ENCODE measurements around the gene ALG10. TPM values are rescaled to one million over a fixed set of nuclear protein-coding genes. Genes with fewer than 3 reads are reported as not detected.
"Not testable (repeated sequence)": the region's sequence is repeated elsewhere in the genome, so short reads cannot be mapped to it uniquely, and the experiment has no call there.

ALG10 gene
- total and polyA plus RNA-seq, 3 donors from 2014 or later: 9.4 to 17.7 (median 17.7) TPM

DNA sequence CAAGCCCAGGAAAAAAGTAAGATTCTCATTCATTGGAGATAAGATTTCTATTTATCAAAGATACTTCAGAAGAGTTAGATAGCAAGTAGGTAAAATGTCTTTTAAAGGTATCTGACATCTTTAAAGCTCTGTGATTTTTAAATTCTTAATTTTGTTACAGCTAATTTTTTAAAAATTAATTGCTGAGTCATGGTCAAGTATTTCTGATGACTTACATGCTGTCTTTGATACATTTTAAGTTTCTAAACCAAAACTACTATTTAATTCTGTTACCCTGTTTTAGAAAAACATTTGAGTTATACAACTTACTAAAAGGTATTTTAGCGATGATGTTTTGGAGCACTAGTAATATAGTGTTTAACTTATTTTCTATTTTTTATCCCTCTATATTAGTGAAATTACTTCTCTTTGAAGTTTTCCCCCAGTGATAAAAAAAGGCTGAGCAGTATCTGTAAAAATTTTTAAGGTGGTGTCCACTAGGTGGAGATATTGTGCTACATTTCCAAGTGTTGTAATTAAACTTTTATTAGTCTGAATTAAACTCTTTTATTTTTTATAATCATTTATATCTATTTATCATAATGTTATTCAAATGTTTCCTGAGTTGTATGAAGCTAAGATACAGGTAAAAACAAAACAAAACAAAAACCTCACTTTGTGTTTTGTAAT lies 11.5 kb downstream of the ALG10 start:
- TF ChIP-seq POLR2A (IDR thresholded peaks at IDR 0.05): no peak
- TF ChIP-seq, protein P1, sequence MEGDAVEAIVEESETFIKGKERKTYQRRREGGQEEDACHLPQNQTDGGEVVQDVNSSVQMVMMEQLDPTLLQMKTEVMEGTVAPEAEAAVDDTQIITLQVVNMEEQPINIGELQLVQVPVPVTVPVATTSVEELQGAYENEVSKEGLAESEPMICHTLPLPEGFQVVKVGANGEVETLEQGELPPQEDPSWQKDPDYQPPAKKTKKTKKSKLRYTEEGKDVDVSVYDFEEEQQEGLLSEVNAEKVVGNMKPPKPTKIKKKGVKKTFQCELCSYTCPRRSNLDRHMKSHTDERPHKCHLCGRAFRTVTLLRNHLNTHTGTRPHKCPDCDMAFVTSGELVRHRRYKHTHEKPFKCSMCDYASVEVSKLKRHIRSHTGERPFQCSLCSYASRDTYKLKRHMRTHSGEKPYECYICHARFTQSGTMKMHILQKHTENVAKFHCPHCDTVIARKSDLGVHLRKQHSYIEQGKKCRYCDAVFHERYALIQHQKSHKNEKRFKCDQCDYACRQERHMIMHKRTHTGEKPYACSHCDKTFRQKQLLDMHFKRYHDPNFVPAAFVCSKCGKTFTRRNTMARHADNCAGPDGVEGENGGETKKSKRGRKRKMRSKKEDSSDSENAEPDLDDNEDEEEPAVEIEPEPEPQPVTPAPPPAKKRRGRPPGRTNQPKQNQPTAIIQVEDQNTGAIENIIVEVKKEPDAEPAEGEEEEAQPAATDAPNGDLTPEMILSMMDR (IDR thresholded peaks at IDR 0.05): peak in 2 of 3 experiments; percentile 11 to 60
- intact Hi-C loops (cut with DNase I; ENCODE audit: low total_unique reads): no loop called here
- no peak for DNase-seq
- H3K27ac ChIP-seq: no peak overlapping the region
- no peaks in the 10 kb centered on the region for H3K36me3 ChIP-seq (ENCODE audit: low read depth, missing control alignments)
- no peaks in the 10 kb centered on the region for H3K27me3 ChIP-seq
- H3K4me1 ChIP-seq: no peaks in the 10 kb centered on the region
- no peaks in the 10 kb centered on the region for H3K9me3 ChIP-seq
- no peak overlapping the region for H3K4me3 ChIP-seq
- WGBS, 2 donors: 42 to 43% methylated on average over 1 of the region's 1 CpG

GRCh38 chr12:34038357-34038756 lies 16.1 kb downstream of the ALG10 start:
- H3K9me3 ChIP-seq; H3K27ac ChIP-seq; DNase-seq; H3K4me3 ChIP-seq; H3K4me1 ChIP-seq; H3K36me3 ChIP-seq (ENCODE audit: low read depth, missing control alignments); H3K27me3 ChIP-seq; intact Hi-C loops (cut with DNase I; ENCODE audit: low total_unique reads): not testable (repeated sequence)
- 61 to 64% methylated on average over 3 of the region's 3 CpGs for WGBS, 2 donors

DNA sequence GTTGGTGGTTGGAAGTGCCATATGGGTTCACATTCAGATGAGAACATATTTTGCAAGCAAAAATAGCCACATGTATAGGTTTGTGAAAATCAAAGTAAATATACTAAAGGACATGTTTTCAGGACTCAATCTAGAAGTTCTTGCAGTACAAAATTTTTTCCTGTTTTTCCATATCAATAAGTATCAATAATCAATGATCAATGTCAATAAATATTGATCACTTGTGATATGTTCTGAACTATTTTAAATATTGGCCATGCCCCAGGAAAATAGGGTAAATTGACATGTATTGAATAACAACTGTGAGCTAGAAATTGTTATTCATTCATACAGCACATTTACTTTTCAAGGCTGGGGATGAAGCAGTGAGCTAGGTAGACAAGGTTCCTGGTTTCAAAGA lies 24.3 kb downstream of the ALG10 start:
- intact Hi-C loops (cut with DNase I; ENCODE audit: low total_unique reads): no loop called here
- Histone ChIP-seq H3K9me3 (no peaks in the 10 kb centered on the region), H3K4me3 (no peak overlapping the region), H3K27ac (no peak overlapping the region), H3K27me3 (no peaks in the 10 kb centered on the region), H3K4me1 (no peaks in the 10 kb centered on the region), H3K36me3 (ENCODE audit: low read depth, missing control alignments) (no peaks in the 10 kb centered on the region)
- TF ChIP-seq POLR2A (IDR thresholded peaks at IDR 0.05): no peak
- TF ChIP-seq, protein P1 (IDR thresholded peaks at IDR 0.05): no peak
- DNase-seq: no peak

GRCh38 chr12:34047855-34048254 lies 25.6 kb downstream of the ALG10 start:
- 73% methylated on average over 2 of the region's 2 CpGs; no CpG with 5 or more reads in 1 of the 2 donors for WGBS, 2 donors
- H3K27ac ChIP-seq; DNase-seq; H3K27me3 ChIP-seq; H3K4me1 ChIP-seq; H3K9me3 ChIP-seq; H3K4me3 ChIP-seq; intact Hi-C loops (cut with DNase I; ENCODE audit: low total_unique reads); H3K36me3 ChIP-seq (ENCODE audit: low read depth, missing control alignments): not testable (repeated sequence)

DNA sequence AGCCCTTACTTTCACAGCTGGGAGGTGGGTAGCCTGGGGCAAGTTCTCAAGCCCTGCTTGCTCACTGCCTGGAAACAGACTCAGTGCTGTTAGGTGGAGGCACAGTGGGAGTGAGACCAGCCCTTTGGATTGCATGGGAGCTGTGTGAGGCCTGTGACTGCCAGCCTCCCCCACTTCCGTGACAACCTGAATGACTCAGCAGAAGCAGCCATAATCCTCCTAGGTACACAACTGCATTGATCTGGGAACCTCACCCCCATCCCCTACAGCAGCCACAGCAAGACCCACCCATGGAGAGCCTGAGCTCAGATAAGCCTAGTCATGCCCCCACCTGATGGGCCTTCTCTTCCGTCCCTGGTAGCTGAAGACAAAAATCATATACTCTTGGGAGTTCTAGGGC lies 26.4 kb downstream of the ALG10 start:
- no peak overlapping the region for H3K27ac ChIP-seq
- no peaks in the 10 kb centered on the region for H3K9me3 ChIP-seq
- no peaks in the 10 kb centered on the region for H3K36me3 ChIP-seq (ENCODE audit: low read depth, missing control alignments)
- no peak for DNase-seq
- TF ChIP-seq, protein P1 (IDR thresholded peaks at IDR 0.05): no peak
- no peak for TF ChIP-seq POLR2A (IDR thresholded peaks at IDR 0.05)
- no peaks in the 10 kb centered on the region for H3K27me3 ChIP-seq
- WGBS, 2 donors: 97 to 100% methylated on average over 1 to 2 of the region's 2 CpGs
- no peaks in the 10 kb centered on the region for H3K4me1 ChIP-seq
- no peak overlapping the region for H3K4me3 ChIP-seq
- intact Hi-C loops (cut with DNase I; ENCODE audit: low total_unique reads): no loop called here

DNA sequence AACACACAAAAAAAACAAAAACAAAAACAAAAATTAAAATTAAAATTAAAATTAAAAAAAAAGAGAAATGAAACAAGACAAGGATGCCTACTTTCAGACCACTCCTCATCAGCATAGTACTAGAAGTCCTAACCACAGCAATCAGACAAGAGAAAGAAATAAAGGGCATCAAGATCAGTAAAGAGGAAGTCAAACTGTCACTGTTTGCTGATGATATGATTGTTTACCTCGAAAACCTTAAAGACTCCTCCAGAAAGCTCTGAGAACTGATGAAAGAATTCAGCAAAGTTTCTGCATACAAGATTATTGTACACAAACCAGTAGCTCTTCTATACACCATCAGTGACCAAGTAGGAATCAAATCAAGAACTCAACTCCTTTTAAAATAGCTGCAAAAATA lies 29.2 kb downstream of the ALG10 start:
- DNase-seq: no peak
- no peak for TF ChIP-seq POLR2A (IDR thresholded peaks at IDR 0.05)
- intact Hi-C loops (cut with DNase I; ENCODE audit: low total_unique reads): no loop called here
- Histone ChIP-seq H3K27ac (no peak overlapping the region), H3K36me3 (ENCODE audit: low read depth, missing control alignments) (no peaks in the 10 kb centered on the region), H3K27me3 (no peaks in the 10 kb centered on the region), H3K4me1 (no peaks in the 10 kb centered on the region), H3K9me3 (no peaks in the 10 kb centered on the region), H3K4me3 (no peak overlapping the region)
- WGBS, 2 donors: 58 to 70% methylated on average over 1 of the region's 1 CpG

All from testis (tissue), 3 donors.